ENCODE results near the gene LAS1L.

Gene LAS1L

GRCh38 chrX:65517923-65518322, 16.7 kb downstream of the LAS1L start:
- no peak for DNase-seq (ENCODE audit: low read depth)
- H3K4me3 ChIP-seq (ENCODE audit: control insufficient read depth, low read depth, low read length) = no peak overlapping the region

GRCh38 chrX:65516756-65517155, 17.8 kb downstream of the LAS1L start:
- DNase-seq (ENCODE audit: low read depth) = no peak
- no peak for TF ChIP-seq CTCF (IDR thresholded peaks at IDR 0.05; ENCODE audit: control insufficient read depth, insufficient read depth, low read depth, low read length, missing control alignments)
- no peak overlapping the region for H3K4me3 ChIP-seq (ENCODE audit: control insufficient read depth, low read depth, low read length)

More at GRCh38 chrX:65517923-65518322, 16.7 kb downstream of the LAS1L start:
- TF ChIP-seq CTCF (IDR thresholded peaks at IDR 0.05; ENCODE audit: control insufficient read depth, insufficient read depth, low read depth, low read length, missing control alignments) = no peak

GRCh38 chrX:65513610-65514009, 21.0 kb downstream of the LAS1L start:
- no peak for TF ChIP-seq CTCF (IDR thresholded peaks at IDR 0.05; ENCODE audit: control insufficient read depth, insufficient read depth, low read depth, low read length, missing control alignments)
- H3K4me3 ChIP-seq (ENCODE audit: control insufficient read depth, low read depth, low read length) = no peak overlapping the region
- DNase-seq (ENCODE audit: low read depth) = no peak

- H3K4me3 ChIP-seq (ENCODE audit: control insufficient read depth, low read depth, low read length) = no peak overlapping the region
- TF ChIP-seq CTCF (IDR thresholded peaks at IDR 0.05; ENCODE audit: control insufficient read depth, insufficient read depth, low read depth, low read length, missing control alignments) = no peak
- no peak for DNase-seq (ENCODE audit: low read depth)
Observed at GRCh38 chrX:65509400-65509799, 25.2 kb downstream of the LAS1L start.

GRCh38 chrX:65508851-65509250, 25.7 kb downstream of the LAS1L start:
- TF ChIP-seq CTCF (IDR thresholded peaks at IDR 0.05; ENCODE audit: control insufficient read depth, insufficient read depth, low read depth, low read length, missing control alignments) = no peak
- no peak for DNase-seq (ENCODE audit: low read depth)
- no peak overlapping the region for H3K4me3 ChIP-seq (ENCODE audit: control insufficient read depth, low read depth, low read length)

- no peak for DNase-seq (ENCODE audit: low read depth)
- TF ChIP-seq CTCF (IDR thresholded peaks at IDR 0.05; ENCODE audit: control insufficient read depth, insufficient read depth, low read depth, low read length, missing control alignments) = no peak
- no peak overlapping the region for H3K4me3 ChIP-seq (ENCODE audit: control insufficient read depth, low read depth, low read length)
Observed at GRCh38 chrX:65502618-65503017, 32.0 kb downstream of the LAS1L start.

- DNase-seq (ENCODE audit: low read depth) = no peak
- no peak overlapping the region for H3K4me3 ChIP-seq (ENCODE audit: control insufficient read depth, low read depth, low read length)
- TF ChIP-seq CTCF (IDR thresholded peaks at IDR 0.05; ENCODE audit: control insufficient read depth, insufficient read depth, low read depth, low read length, missing control alignments) = no peak
Observed at GRCh38 chrX:65493431-65493830, 41.2 kb downstream of the LAS1L start.

All from AG09309 (cell line).